Activated naive CD8-positive, alpha-beta T cell treated with anti-CD3 and anti-CD28 coated beads, Interleukin-2, amount 50 U/mL, for 16 hours (primary cell): ENCODE results near the gene TPGS1.
A peak's percentile ranks its signal among the peaks of the same experiment; 100 is the strongest.

Experiments used
- DNase-seq: peaks from one replicate; pipeline ENCODE4 v3.0.0-alpha.2; 2020; ENCODE audit warnings: low read depth, low spot score

Gene TPGS1

GRCh38 chr19:539429-540030 is 32.2 kb downstream of the TPGS1 start:
- DNase-seq = no peak

- DNase-seq = no peak
These were observed 33.8 kb downstream of the TPGS1 start for GRCh38 chr19:540867-541637.

DNA sequence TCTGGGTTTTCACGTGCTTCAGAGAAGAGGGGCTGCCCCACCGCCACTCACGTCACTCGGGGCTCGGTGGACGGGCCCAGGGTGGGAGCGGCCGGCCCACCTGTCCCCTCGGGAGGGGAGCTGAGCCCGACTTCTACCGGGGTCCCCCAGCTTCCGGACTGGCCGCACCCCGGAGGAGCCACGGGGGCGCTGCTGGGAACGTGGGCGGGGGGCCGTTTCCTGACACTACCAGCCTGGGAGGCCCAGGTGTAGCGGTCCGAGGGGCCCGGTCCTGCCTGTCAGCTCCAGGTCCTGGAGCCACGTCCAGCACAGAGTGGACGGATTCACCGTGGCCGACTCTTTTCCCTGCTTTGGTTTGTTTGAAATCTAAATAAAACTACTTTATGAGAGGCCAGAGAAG is 34.4 kb downstream of the TPGS1 start:
- DNase-seq = no peak

- DNase-seq = no peak
These were observed 35.0 kb downstream of the TPGS1 start for GRCh38 chr19:542173-542866.

DNA sequence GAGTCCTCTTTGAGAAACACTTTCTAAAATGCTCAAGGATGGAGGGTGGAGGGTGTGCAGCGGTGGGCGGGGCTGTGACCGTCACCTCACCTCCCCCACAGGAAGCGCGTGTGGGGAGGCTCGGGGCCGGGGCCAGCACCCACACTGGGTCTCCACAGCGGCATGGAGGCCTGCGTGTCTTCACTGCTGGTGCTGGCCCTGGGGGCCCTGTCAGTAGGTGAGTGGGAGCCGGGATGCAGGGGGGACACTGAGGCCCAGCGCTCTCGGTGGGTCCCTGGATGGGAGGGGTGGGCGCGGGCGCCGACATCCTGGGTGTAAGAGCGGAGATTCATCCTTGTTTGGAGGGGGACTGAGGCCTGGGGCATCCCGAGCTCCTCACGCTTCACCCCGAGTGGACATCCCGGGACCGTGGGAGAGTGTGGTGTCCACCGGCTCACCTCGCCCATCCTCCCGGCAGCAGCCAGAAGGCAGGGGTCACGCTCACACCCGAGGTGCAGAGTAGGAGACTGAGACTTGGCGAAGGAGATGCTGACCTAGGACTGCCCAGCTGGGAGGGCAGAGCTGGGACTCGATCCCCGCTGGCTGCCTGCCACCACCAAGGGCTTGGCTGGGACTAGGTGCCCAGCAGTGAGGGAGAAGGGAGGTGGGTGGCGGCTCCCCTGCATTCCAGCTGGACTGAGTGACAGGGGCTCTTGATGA is 36.8 kb downstream of the TPGS1 start, which contains the start of gene GZMM:
TSS of gene GZMM (plus strand) at position 144 of the 699 bp plus-strand sequence. CDS start at position 163, 19 bp downstream.
- DNase-seq = peak; percentile 57

DNA sequence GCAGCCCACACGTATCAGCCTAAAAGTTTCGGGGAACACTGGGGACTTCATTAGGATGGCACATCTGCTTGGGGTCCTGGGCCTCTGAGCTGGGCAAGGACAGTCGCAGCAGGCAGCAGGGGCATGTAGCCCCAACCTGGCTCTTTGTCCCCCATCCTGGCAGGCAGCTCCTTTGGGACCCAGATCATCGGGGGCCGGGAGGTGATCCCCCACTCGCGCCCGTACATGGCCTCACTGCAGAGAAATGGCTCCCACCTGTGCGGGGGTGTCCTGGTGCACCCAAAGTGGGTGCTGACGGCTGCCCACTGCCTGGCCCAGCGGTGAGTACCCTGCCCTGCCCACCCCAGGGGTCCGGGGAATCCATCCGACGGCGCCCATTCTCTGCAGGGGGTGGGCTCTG is 39.8 kb downstream of the TPGS1 start:
- DNase-seq = no peak

DNA sequence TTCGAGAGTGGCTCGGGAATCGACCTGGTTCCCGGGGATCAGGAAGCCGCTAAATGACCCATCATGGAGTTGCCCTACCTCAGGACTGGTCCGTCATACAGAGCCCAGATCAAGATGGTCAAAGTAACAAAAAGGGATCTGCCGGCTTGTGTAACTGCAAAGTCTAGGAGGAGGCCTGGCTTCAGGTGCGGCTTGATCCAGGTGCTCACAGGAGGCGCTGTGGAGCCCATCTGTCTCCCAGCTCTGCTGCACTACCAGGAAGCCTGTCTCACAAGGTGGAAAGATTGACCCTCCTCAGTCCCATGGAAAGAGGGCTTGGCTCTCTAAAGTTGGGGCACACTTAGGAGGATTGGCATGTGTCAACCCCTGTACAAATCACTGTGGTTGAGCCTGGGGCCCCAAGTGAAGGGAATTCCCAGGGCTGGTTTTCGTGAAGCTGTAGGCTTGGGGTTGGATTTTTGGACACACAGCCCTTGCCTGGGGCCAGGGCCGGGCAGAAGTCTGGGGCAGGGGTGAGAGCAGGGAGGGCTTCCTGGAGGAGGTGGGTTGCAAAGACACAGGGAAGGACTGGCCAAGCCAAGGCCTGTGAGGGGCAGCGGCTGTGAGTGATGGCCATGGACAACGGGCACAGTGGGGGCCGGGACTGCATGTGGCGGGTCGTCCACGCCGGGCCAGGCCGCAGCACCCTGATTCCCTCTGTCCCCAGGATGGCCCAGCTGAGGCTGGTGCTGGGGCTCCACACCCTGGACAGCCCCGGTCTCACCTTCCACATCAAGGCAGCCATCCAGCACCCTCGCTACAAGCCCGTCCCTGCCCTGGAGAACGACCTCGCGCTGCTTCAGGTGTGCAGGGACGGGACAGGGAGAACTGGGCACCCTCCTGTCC is 40.8 kb downstream of the TPGS1 start:
- DNase-seq = no peak

DNA sequence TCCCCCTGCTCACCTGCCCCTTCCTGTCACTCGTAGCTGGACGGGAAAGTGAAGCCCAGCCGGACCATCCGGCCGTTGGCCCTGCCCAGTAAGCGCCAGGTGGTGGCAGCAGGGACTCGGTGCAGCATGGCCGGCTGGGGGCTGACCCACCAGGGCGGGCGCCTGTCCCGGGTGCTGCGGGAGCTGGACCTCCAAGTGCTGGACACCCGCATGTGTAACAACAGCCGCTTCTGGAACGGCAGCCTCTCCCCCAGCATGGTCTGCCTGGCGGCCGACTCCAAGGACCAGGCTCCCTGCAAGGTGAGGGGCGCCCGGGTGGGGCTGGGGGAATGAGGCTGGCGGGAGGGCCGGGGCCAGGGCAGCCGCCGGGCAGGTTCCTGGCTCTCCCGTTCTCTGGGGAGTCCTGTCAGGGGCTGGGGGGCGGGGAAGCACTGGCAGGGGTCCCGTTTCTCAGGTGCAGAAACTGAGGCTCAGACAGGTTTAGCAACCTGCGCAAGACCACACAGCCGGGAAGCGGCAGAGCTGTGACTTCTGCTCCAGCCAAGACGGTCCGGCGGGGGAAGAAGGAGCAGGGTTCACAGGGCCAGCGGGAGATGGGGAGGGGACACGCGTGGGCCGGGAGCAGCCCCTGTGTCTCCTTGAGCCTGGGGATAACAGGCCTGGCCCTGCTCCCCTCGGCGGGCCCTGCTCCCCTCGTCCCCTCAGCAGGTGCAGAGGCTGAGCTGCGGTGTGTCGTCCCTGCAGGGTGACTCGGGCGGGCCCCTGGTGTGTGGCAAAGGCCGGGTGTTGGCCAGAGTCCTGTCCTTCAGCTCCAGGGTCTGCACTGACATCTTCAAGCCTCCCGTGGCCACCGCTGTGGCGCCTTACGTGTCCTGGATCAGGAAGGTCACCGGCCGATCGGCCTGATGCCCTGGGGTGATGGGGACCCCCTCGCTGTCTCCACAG is 41.9 kb downstream of the TPGS1 start:
- no peak for DNase-seq

GRCh38 chr19:554817-555216 is 47.5 kb downstream of the TPGS1 start:
- no peak for DNase-seq

- no peak for DNase-seq
These were observed 48.1 kb downstream of the TPGS1 start for GRCh38 chr19:555474-555808.

- DNase-seq = no peak
These were observed 49.5 kb downstream of the TPGS1 start for GRCh38 chr19:556611-557382.

DNA sequence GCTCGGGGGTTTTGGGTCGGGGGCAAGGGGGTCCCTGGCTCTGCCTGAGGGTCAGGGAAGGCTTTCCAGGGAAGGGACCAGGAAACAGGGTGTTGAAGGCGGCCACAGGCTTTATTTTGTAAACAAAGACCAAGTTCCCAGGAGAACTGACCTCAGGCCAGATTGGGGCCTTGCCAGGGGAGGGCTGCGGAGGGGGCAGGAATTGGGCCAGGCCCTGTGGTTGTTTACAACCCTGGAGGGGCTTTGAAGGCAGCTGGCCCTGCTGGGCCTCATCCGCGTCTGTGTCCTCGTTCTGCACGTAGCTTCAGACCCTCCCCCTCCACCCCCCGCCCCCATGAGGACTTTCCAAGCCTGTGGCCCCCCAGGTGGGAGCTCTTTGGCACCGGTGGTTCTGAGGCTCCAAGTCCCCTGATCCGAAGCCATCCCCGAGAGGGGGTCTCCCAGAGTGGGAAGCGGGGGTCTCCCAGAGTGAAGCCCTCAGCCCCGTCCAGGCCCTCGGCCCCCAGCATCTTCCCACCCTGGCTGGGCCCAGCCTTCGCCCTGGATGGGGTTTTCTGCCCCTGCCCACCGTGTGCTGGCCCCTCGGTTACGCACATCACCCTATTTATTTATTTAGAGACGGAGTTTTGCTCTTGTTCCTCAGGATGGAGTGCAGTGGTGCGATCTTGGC is 51.6 kb downstream of the TPGS1 start:
- DNase-seq = no peak

GRCh38 chr19:560121-560520 is 52.8 kb downstream of the TPGS1 start:
- DNase-seq = no peak

- no peak for DNase-seq
These were observed 59.1 kb downstream of the TPGS1 start for GRCh38 chr19:566403-566802.

GRCh38 chr19:566844-567243 is 59.5 kb downstream of the TPGS1 start:
- no peak for DNase-seq

- DNase-seq = no peak
These were observed 60.1 kb downstream of the TPGS1 start for GRCh38 chr19:567296-567900.
